GM12878 (cell line): Measurements from ENCODE around the gene NDUFB4. TPM values are rescaled to one million over a fixed set of nuclear protein-coding genes. Genes with fewer than 3 reads are reported as not detected.

Experiments
- ASH2L ChIP-seq: fragments of 300-600, 200-600 bp; sonication (generic); IDR thresholded peaks from 2 replicates; pipeline ENCODE4 v1.6.1; 2017; ENCODE audit warnings: low read depth, mild to moderate bottlenecking, borderline replicate concordance
- BMI1 ChIP-seq: fragments of 450-650 bp; IDR thresholded peaks from 2 replicates; pipeline ENCODE4 v1.6.1; 2016; ENCODE audit warnings: mild to moderate bottlenecking, moderate library complexity, borderline replicate concordance
- CBX3 ChIP-seq: fragments of 200-600 bp; sonication (generic); IDR thresholded peaks from 2 replicates; pipeline ENCODE4 v1.6.1; 2016; ENCODE audit warnings: low read depth, borderline replicate concordance
- CREM ChIP-seq: IDR thresholded peaks from 2 replicates; pipeline ENCODE4 v1.6.1; 2014; ENCODE audit warnings: antibody characterized with exemption, low read depth
- DPF2 ChIP-seq: fragments of 450-650 bp; IDR thresholded peaks from 2 replicates; pipeline ENCODE4 v1.6.1; 2017; ENCODE audit warnings: mild to moderate bottlenecking
- ESRRA ChIP-seq: IDR thresholded peaks from 2 replicates; pipeline ENCODE4 v1.6.1; 2012; ENCODE audit warnings: mild to moderate bottlenecking, low read length, improper control_type of control experiment
- FOXK2 ChIP-seq: fragments of 450-650 bp; IDR thresholded peaks from 2 replicates; pipeline ENCODE4 v1.6.1; 2017; ENCODE audit warnings: mild to moderate bottlenecking, moderate library complexity
- GATAD2B ChIP-seq: fragments of 450-650 bp; conservative IDR thresholded peaks from 2 replicates; pipeline ENCODE4 v1.6.1; 2017; ENCODE audit warnings: low read depth, mild to moderate bottlenecking, moderate library complexity
- HDAC2 ChIP-seq: fragments of 200-600 bp; sonication (generic); IDR thresholded peaks from 2 replicates; pipeline ENCODE4 v1.6.1; 2017
- HDAC6 ChIP-seq: fragments of 200-600 bp; sonication (generic); IDR thresholded peaks from one replicate; pipeline ENCODE4 v1.8.0; 2017; ENCODE audit warnings: antibody characterized with exemption; ENCODE audit not compliant: unreplicated experiment
- HDGF ChIP-seq: fragments of 450-650 bp; IDR thresholded peaks from 2 replicates; pipeline ENCODE4 v1.6.1; 2016; ENCODE audit warnings: antibody characterized with exemption
- IRF4 ChIP-seq: IDR thresholded peaks from 2 replicates; pipeline ENCODE4 v1.6.1; 2011; ENCODE audit warnings: low read depth, low read length
- JUNB ChIP-seq: IDR thresholded peaks from 2 replicates; pipeline ENCODE4 v1.6.1; 2016; ENCODE audit warnings: antibody characterized with exemption, mild to moderate bottlenecking
- MEF2A ChIP-seq: IDR thresholded peaks from 2 replicates; pipeline ENCODE4 v1.6.1; 2011; ENCODE audit warnings: low read depth, mild to moderate bottlenecking, low read length, moderate library complexity; ENCODE audit not compliant: insufficient read depth
- MTA2 ChIP-seq: fragments of 450-650 bp; IDR thresholded peaks from 2 replicates; pipeline ENCODE4 v1.6.1; 2016; ENCODE audit warnings: low read depth, mild to moderate bottlenecking, moderate library complexity
- MYC ChIP-seq: IDR thresholded peaks from 2 replicates; pipeline ENCODE4 v1.6.1; 2011; ENCODE audit warnings: mild to moderate bottlenecking, low read length, moderate library complexity, inconsistent platforms; ENCODE audit not compliant: insufficient read depth, insufficient replicate concordance, insufficient read length, severe bottlenecking
- NRF1 ChIP-seq: conservative IDR thresholded peaks from 2 replicates; pipeline ENCODE4 v1.6.1; 2011; ENCODE audit warnings: mild to moderate bottlenecking, low read depth, low read length, improper control_type of control experiment
- POU2F2 ChIP-seq: IDR thresholded peaks from 3 replicates; pipeline ENCODE4 v1.6.1; 2011; ENCODE audit warnings: low read depth, mild to moderate bottlenecking, low read length, borderline replicate concordance
- RAD21 ChIP-seq: IDR thresholded peaks from 2 replicates; pipeline ENCODE4 v1.6.1; 2011; ENCODE audit warnings: mild to moderate bottlenecking, low read depth, low read length, moderate library complexity; ENCODE audit not compliant: insufficient read depth
- RELA ChIP-seq: fragments of 450-650 bp; IDR thresholded peaks from 2 replicates; pipeline ENCODE4 v1.8.0; 2014; ENCODE audit warnings: borderline replicate concordance; ENCODE audit not compliant: partially characterized antibody
- RELB ChIP-seq: fragments of 450-650 bp; IDR thresholded peaks from 2 replicates; pipeline ENCODE4 v1.6.1; 2017; ENCODE audit warnings: low read depth, mild to moderate bottlenecking, moderate library complexity
- REST ChIP-seq: IDR thresholded peaks from 2 replicates; pipeline ENCODE4 v1.6.1; 2012; ENCODE audit warnings: mild to moderate bottlenecking, low read depth, low read length
- RUNX3 ChIP-seq: IDR thresholded peaks from 2 replicates; pipeline ENCODE4 v1.6.1; 2012; ENCODE audit warnings: low read length, inconsistent platforms
- SMAD5 ChIP-seq: IDR thresholded peaks from 2 replicates; pipeline ENCODE4 v1.6.1; 2016; ENCODE audit warnings: antibody characterized with exemption, low read depth
- TARDBP ChIP-seq: IDR thresholded peaks from 2 replicates; pipeline ENCODE4 v1.6.1; 2016; ENCODE audit warnings: borderline replicate concordance
- YY1 ChIP-seq: IDR thresholded peaks from 2 replicates; pipeline ENCODE4 v1.6.1; 2011; ENCODE audit warnings: low read depth, mild to moderate bottlenecking, low read length
- ZNF24 ChIP-seq: fragments of 450-650 bp; IDR thresholded peaks from 2 replicates; pipeline ENCODE4 v1.6.1; 2017; ENCODE audit warnings: antibody characterized with exemption, mild to moderate bottlenecking
- polyA plus RNA-seq, 11 experiments: library from polyadenylated mRNA; depleted of rRNA in 4 of 11; unstranded in 6 of 11; stranded (reverse) in 5 of 11; fragments of >200 nt; fragmentation: Nextera tagmentation in 4 of 11; fragmentation: Illumina TruSeq in 1 of 11; extraction: Ambion mirVana in 4 of 11; extraction: Trizol in 1 of 11; gene quantifications; 1 replicate in 1 of 11; 2 replicates in 10 of 11; pipeline versions ENCODE4 v1.2.1 to v1.2.3, GENCODE V29; 2011 to 2016; ENCODE audit warnings: inconsistent platforms in 2 of 11, missing spikeins in 2 of 11, low read depth in 1 of 11
- total RNA-seq, 4 experiments: library from RNA; depleted of rRNA in 3 of 4; stranded (reverse); fragments of >200 nt in 3 of 4; fragmentation: Illumina TruSeq in 1 of 4; extraction: Trizol in 1 of 4; gene quantifications; 2 replicates each; pipeline versions ENCODE4 v1.2.1 to v1.2.3, GENCODE V29; 2013 to 2021
- TF ChIP-seq, protein P1 (sequence below): IDR thresholded peaks from 2 replicates; pipeline ENCODE4 v1.6.1; 2011; ENCODE audit warnings: mild to moderate bottlenecking, low read depth, low read length, moderate library complexity; ENCODE audit not compliant: insufficient replicate concordance

The NDUFB4 gene
- total and polyA plus RNA-seq, 10 of the 15 experiments (the other 5 are each of a cell fraction or from before 2014, with no cell fraction given): 155 to 864 (median 387) TPM

DNA sequence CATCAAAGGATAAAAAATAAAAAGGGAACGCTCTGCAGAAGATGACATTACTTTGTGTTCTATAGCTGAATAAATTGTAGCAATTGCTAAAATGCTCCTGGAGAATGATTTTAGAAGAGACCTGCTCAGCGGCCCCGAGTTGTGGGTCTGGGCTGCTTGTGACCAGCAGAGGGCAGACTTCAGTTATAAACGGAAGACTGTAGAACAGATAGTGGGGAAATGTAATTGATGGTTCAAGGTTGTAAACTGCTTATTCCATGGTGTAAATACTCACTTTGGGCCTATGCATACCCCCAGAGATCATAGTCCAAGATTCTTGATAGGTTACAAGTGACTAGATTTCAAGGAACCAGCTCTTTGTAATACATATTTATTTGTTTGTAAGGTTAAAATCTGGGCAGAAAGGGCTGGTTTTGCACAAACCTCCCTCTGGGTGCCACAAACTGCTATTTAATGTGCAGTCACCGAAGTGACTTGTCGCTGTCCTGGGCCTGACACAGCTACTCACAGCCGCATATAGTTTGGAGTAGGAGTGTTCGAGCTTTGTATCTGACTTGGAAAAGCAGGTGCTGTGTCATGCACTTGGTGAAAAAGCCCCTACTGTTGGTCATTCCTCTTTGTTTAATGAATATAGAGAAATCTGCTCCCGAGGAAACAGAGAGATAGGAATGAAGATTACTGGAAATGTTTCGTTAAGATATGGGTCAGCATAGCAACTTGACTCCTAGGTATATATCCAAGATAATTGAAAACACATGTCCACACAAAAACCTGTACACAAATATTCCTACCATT is 34.7 kb upstream of the NDUFB4 start (continued):
- TF ChIP-seq, protein P1, sequence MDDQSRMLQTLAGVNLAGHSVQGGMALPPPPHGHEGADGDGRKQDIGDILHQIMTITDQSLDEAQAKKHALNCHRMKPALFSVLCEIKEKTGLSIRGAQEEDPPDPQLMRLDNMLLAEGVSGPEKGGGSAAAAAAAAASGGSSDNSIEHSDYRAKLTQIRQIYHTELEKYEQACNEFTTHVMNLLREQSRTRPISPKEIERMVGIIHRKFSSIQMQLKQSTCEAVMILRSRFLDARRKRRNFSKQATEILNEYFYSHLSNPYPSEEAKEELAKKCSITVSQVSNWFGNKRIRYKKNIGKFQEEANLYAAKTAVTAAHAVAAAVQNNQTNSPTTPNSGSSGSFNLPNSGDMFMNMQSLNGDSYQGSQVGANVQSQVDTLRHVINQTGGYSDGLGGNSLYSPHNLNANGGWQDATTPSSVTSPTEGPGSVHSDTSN: no peak
- no peak for TF ChIP-seq RELA
- TF ChIP-seq FOXK2: no peak
- TF ChIP-seq MEF2A: no peak
- TF ChIP-seq ZNF24: no peak
- TF ChIP-seq ESRRA: no peak
- TF ChIP-seq CBX3: no peak
- TF ChIP-seq POU2F2: no peak
- TF ChIP-seq BMI1: no peak
- TF ChIP-seq ASH2L: no peak
- no peak for TF ChIP-seq MYC
- TF ChIP-seq RELB: no peak
- no peak for TF ChIP-seq HDAC6
- TF ChIP-seq MTA2: no peak
- peak; percentile 33; the same call in 1 of the 2 replicates for TF ChIP-seq RUNX3
- no peak for TF ChIP-seq GATAD2B
- no peak for TF ChIP-seq CREM
- TF ChIP-seq RAD21: peak; percentile 93
- no peak for TF ChIP-seq NRF1
- no peak for TF ChIP-seq DPF2
- TF ChIP-seq YY1: peak; percentile 46; the same call in 1 of the 2 replicates
- no peak for TF ChIP-seq JUNB
- TF ChIP-seq HDAC2: no peak
- TF ChIP-seq REST: no peak
- TF ChIP-seq HDGF: no peak
- no peak for TF ChIP-seq TARDBP
- no peak for TF ChIP-seq IRF4
- TF ChIP-seq SMAD5: no peak
